Measurements from ENCODE around the gene ADAM12. TPM values are rescaled to one million over a fixed set of nuclear protein-coding genes. Genes with fewer than 3 reads are reported as not detected.

The ADAM12 gene
- total and polyA plus RNA-seq, 2 experiments from 2014 or later = 0.13 to 0.87 TPM

GRCh38 chr10:126398924-126399323 lies 10.6 kb upstream of the ADAM12 start:
- H3K4me1 Mint-ChIP-seq = peaks cover 13% of the 10 kb centered on the region
- no peaks in the 10 kb centered on the region for H3K79me2 ChIP-seq (replicated peaks; ENCODE audit: insufficient read depth)
- ATAC-seq = no peak

DNA sequence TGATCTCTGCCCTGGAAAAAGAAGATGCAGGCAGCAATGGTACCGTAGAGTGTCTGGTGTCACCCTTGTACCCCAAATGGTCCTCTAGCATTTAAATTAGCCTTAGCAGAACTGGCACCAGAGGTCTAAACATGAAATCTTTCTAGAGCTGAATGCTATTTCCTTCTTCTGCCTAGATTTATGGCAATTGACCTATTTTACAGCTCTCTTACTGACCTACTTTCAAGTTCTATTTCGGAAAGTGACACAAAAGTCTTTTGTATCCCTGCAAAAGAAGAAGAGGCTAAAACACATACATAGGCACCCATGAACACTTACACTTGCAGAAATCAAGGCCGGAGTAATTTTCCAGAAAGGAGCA lies 10.1 kb upstream of the ADAM12 start:
- Histone ChIP-seq H3K4me2 (no peak overlapping the region), H3K36me3 (ENCODE audit: insufficient read depth) (no peaks in the 10 kb centered on the region), H3K4me3 (no peak overlapping the region), H4K20me1 (replicated peaks; ENCODE audit: insufficient read depth) (no peaks in the 10 kb centered on the region), H3K27ac (ENCODE audit: low read depth) (no peak overlapping the region), H3K9me2 (ENCODE audit: insufficient read depth) (no peaks in the 10 kb centered on the region), H3K27me3 (ENCODE audit: insufficient read depth) (no peaks in the 10 kb centered on the region), H2AFZ (peak overlapping the region; percentile 9; the same call in 1 of the 2 replicates), H3F3A (replicated peaks; ENCODE audit: low read depth) (no peaks in the 10 kb centered on the region), H3K79me2 (replicated peaks; ENCODE audit: insufficient read depth) (no peaks in the 10 kb centered on the region), H3K4me1 (ENCODE audit: insufficient read depth) (no peaks in the 10 kb centered on the region)
- H3K36me3 Mint-ChIP-seq (ENCODE audit: low read depth) = no peaks in the 10 kb centered on the region
- H3K27ac Mint-ChIP-seq = no peak overlapping the region
- no peak for DNase-seq (ENCODE audit: low spot score)
- no peak for ATAC-seq
- no peaks in the 10 kb centered on the region; the same call in 2 of the 3 replicates for H3K9me3 Mint-ChIP-seq
- no peak overlapping the region for H3K4me3 Mint-ChIP-seq
- H3K27me3 Mint-ChIP-seq (ENCODE audit: insufficient read depth, low read depth, poor library complexity) = peaks cover 2% of the 10 kb centered on the region
- H3K4me1 Mint-ChIP-seq = peaks cover 13% of the 10 kb centered on the region
- TF ChIP-seq, protein P1, sequence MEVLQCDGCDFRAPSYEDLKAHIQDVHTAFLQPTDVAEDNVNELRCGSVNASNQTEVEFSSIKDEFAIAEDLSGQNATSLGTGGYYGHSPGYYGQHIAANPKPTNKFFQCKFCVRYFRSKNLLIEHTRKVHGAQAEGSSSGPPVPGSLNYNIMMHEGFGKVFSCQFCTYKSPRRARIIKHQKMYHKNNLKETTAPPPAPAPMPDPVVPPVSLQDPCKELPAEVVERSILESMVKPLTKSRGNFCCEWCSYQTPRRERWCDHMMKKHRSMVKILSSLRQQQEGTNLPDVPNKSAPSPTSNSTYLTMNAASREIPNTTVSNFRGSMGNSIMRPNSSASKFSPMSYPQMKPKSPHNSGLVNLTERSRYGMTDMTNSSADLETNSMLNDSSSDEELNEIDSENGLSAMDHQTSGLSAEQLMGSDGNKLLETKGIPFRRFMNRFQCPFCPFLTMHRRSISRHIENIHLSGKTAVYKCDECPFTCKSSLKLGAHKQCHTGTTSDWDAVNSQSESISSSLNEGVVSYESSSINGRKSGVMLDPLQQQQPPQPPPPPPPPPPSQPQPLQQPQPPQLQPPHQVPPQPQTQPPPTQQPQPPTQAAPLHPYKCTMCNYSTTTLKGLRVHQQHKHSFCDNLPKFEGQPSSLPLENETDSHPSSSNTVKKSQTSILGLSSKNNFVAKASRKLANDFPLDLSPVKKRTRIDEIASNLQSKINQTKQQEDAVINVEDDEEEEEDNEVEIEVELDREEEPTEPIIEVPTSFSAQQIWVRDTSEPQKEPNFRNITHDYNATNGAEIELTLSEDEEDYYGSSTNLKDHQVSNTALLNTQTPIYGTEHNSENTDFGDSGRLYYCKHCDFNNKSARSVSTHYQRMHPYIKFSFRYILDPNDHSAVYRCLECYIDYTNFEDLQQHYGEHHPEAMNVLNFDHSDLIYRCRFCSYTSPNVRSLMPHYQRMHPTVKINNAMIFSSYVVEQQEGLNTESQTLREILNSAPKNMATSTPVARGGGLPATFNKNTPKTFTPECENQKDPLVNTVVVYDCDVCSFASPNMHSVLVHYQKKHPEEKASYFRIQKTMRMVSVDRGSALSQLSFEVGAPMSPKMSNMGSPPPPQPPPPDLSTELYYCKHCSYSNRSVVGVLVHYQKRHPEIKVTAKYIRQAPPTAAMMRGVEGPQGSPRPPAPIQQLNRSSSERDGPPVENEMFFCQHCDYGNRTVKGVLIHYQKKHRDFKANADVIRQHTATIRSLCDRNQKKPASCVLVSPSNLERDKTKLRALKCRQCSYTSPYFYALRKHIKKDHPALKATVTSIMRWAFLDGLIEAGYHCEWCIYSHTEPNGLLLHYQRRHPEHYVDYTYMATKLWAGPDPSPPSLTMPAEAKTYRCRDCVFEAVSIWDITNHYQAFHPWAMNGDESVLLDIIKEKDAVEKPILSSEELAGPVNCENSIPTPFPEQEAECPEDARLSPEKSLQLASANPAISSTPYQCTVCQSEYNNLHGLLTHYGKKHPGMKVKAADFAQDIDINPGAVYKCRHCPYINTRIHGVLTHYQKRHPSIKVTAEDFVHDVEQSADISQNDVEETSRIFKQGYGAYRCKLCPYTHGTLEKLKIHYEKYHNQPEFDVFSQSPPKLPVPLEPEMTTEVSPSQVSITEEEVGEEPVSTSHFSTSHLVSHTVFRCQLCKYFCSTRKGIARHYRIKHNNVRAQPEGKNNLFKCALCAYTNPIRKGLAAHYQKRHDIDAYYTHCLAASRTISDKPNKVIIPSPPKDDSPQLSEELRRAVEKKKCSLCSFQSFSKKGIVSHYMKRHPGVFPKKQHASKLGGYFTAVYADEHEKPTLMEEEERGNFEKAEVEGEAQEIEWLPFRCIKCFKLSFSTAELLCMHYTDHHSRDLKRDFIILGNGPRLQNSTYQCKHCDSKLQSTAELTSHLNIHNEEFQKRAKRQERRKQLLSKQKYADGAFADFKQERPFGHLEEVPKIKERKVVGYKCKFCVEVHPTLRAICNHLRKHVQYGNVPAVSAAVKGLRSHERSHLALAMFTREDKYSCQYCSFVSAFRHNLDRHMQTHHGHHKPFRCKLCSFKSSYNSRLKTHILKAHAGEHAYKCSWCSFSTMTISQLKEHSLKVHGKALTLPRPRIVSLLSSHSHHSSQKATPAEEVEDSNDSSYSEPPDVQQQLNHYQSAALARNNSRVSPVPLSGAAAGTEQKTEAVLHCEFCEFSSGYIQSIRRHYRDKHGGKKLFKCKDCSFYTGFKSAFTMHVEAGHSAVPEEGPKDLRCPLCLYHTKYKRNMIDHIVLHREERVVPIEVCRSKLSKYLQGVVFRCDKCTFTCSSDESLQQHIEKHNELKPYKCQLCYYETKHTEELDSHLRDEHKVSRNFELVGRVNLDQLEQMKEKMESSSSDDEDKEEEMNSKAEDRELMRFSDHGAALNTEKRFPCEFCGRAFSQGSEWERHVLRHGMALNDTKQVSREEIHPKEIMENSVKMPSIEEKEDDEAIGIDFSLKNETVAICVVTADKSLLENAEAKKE (CRISPR knock-in tag; IDR thresholded peaks at IDR 0.05) = no peak
- TF ChIP-seq POLR2AphosphoS5 (IDR thresholded peaks at IDR 0.05; ENCODE audit: low read depth) (no peak), EZH2phosphoT487 (IDR thresholded peaks at IDR 0.05; ENCODE audit: unreplicated experiment) (no peak), CREB1 (CRISPR knock-in tag; IDR thresholded peaks at IDR 0.05; ENCODE audit: low read depth) (no peak), JUNB (IDR thresholded peaks at IDR 0.05; ENCODE audit: unreplicated experiment) (no peak), EZH2 (IDR thresholded peaks at IDR 0.05; ENCODE audit: low read depth, unreplicated experiment) (no peak), NANOG (IDR thresholded peaks at IDR 0.05; ENCODE audit: borderline replicate concordance) (no peak)
- TF ChIP-seq, protein P2, sequence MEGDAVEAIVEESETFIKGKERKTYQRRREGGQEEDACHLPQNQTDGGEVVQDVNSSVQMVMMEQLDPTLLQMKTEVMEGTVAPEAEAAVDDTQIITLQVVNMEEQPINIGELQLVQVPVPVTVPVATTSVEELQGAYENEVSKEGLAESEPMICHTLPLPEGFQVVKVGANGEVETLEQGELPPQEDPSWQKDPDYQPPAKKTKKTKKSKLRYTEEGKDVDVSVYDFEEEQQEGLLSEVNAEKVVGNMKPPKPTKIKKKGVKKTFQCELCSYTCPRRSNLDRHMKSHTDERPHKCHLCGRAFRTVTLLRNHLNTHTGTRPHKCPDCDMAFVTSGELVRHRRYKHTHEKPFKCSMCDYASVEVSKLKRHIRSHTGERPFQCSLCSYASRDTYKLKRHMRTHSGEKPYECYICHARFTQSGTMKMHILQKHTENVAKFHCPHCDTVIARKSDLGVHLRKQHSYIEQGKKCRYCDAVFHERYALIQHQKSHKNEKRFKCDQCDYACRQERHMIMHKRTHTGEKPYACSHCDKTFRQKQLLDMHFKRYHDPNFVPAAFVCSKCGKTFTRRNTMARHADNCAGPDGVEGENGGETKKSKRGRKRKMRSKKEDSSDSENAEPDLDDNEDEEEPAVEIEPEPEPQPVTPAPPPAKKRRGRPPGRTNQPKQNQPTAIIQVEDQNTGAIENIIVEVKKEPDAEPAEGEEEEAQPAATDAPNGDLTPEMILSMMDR (conservative IDR thresholded peaks at IDR 0.05; ENCODE audit: low read depth in 2 of 2) = no peak

More at GRCh38 chr10:126398924-126399323, 10.6 kb upstream of the ADAM12 start:
- Histone ChIP-seq H3K27ac (ENCODE audit: low read depth) (no peak overlapping the region), H3K9me2 (ENCODE audit: insufficient read depth) (no peaks in the 10 kb centered on the region), H3K4me3 (no peak overlapping the region), H3K4me1 (ENCODE audit: insufficient read depth) (no peaks in the 10 kb centered on the region), H3K36me3 (ENCODE audit: insufficient read depth) (no peaks in the 10 kb centered on the region), H3K4me2 (no peak overlapping the region), H4K20me1 (replicated peaks; ENCODE audit: insufficient read depth) (no peaks in the 10 kb centered on the region), H2AFZ (no peak overlapping the region), H3F3A (replicated peaks; ENCODE audit: low read depth) (no peaks in the 10 kb centered on the region), H3K27me3 (ENCODE audit: insufficient read depth) (no peaks in the 10 kb centered on the region)
- no peaks in the 10 kb centered on the region for H3K36me3 Mint-ChIP-seq (ENCODE audit: low read depth)
- DNase-seq (ENCODE audit: low spot score) = no peak
- TF ChIP-seq ZNF331 (CRISPR knock-in tag; IDR thresholded peaks at IDR 0.05; ENCODE audit: low read depth) = no peak
- TF ChIP-seq, protein P2 (conservative IDR thresholded peaks at IDR 0.05; ENCODE audit: low read depth in 2 of 2) = no peak
- no peak for TF ChIP-seq ZNF114 (CRISPR knock-in tag; IDR thresholded peaks at IDR 0.05)
- no peak for TF ChIP-seq STAT1 (IDR thresholded peaks at IDR 0.05; ENCODE audit: unreplicated experiment)
- no peak for TF ChIP-seq JUNB (IDR thresholded peaks at IDR 0.05; ENCODE audit: unreplicated experiment)
- no peak for TF ChIP-seq POLR2AphosphoS5 (IDR thresholded peaks at IDR 0.05; ENCODE audit: low read depth)
- no peak for TF ChIP-seq NANOG (IDR thresholded peaks at IDR 0.05; ENCODE audit: borderline replicate concordance)
- no peak overlapping the region for H3K27ac Mint-ChIP-seq
- H3K9me3 Mint-ChIP-seq = no peaks in the 10 kb centered on the region; the same call in 2 of the 3 replicates
- no peak overlapping the region for H3K4me3 Mint-ChIP-seq
- peaks cover 2% of the 10 kb centered on the region for H3K27me3 Mint-ChIP-seq (ENCODE audit: insufficient read depth, low read depth, poor library complexity)
